IMR-90 (cell line): ENCODE measurements around the gene TEP1. TPM values are rescaled to one million over a fixed set of nuclear protein-coding genes. Genes with fewer than 3 reads are reported as not detected.

Experiments
- ATAC-seq: fragments of 200-7000 bp; cut with Tn5 transposase; 2 replicates; pipeline ENCODE4 v1.9.1; 2020; ENCODE audit warnings: low read depth, mild to moderate bottlenecking, moderate library complexity
- BruUV-seq: library from RNA; stranded (reverse); fragments of 400-500 nt; replicated peaks from 2 replicates; lab custom pipeline; 2021; lab: Mats Ljungman, UMichigan
- CTCF ChIA-PET: fragments of 300-600 bp; formaldehyde crosslinking; extraction: SDS; loops from one replicate; lab custom pipeline; 2021; ENCODE audit warnings: antibody characterized with exemption; lab: Yijun Ruan, JAX
- POLR2A ChIA-PET: fragments of 300-600 bp; sonication (Branson Sonifier 250); formaldehyde crosslinking; loops from one replicate; lab custom pipeline; 2022; ENCODE audit warnings: antibody characterized with exemption; ENCODE audit not compliant: unreplicated experiment; lab: Charles Lee
- DNase-seq: peaks from one replicate; pipeline ENCODE4 v3.0.0; 2013
- H2AFZ ChIP-seq: replicated peaks from 2 replicates; pipeline ENCODE3; 2013; ENCODE audit warnings: low read length, mild to moderate bottlenecking; ENCODE audit not compliant: poor library complexity
- H2AK5ac ChIP-seq: 2 replicates; pipeline ENCODE4 v1.6.1; 2013; ENCODE audit warnings: low read depth, low read length, inconsistent platforms
- H2AK9ac ChIP-seq: replicated peaks from 2 replicates; pipeline ENCODE3; 2013; ENCODE audit warnings: mild to moderate bottlenecking, low read depth, low read length, moderate library complexity; ENCODE audit not compliant: poor library complexity
- H2BK120ac ChIP-seq: 2 replicates; pipeline ENCODE4 v1.6.1; 2013; ENCODE audit warnings: low read depth, low read length, inconsistent platforms
- H2BK15ac ChIP-seq: 3 replicates; pipeline ENCODE4 v1.6.1; 2013; ENCODE audit warnings: low read depth, low read length, inconsistent platforms
- H2BK20ac ChIP-seq: 2 replicates; pipeline ENCODE4 v1.6.1; 2013; ENCODE audit warnings: low read depth, mild to moderate bottlenecking, inconsistent platforms, low read length, moderate library complexity
- H2BK5ac ChIP-seq: 2 replicates; pipeline ENCODE4 v1.6.1; 2013; ENCODE audit warnings: mild to moderate bottlenecking, low read depth, low read length, inconsistent platforms; ENCODE audit not compliant: poor library complexity, severe bottlenecking
- H3K14ac ChIP-seq: replicated peaks from 2 replicates; pipeline ENCODE4 v1.6.1; 2013; ENCODE audit warnings: low read depth, low read length, inconsistent platforms
- H3K18ac ChIP-seq: 2 replicates; pipeline ENCODE4 v1.6.1; 2013; ENCODE audit warnings: low read depth, low read length, control low read depth
- H3K23ac ChIP-seq: 2 replicates; pipeline ENCODE4 v1.6.1; 2013; ENCODE audit warnings: low read depth, low read length, inconsistent platforms
- H3K27ac ChIP-seq: 2 replicates; pipeline ENCODE4 v1.5.1; 2013; ENCODE audit warnings: mild to moderate bottlenecking, control low read depth, low read length; ENCODE audit not compliant: insufficient read depth
- H3K27me3 ChIP-seq: 2 replicates; pipeline ENCODE4 v1.6.1; 2013; ENCODE audit warnings: low read length; ENCODE audit not compliant: control insufficient read depth, insufficient read depth
- H3K36me3 ChIP-seq: 2 replicates; pipeline ENCODE4 v1.6.1; 2013; ENCODE audit warnings: low read length, mixed read lengths; ENCODE audit not compliant: control insufficient read depth, insufficient read depth
- H3K4ac ChIP-seq: 2 replicates; pipeline ENCODE4 v1.6.1; 2013; ENCODE audit warnings: low read depth, low read length, inconsistent platforms
- H3K4me1 ChIP-seq: 2 replicates; pipeline ENCODE4 v1.6.1; 2013; ENCODE audit warnings: low read length, mixed read lengths; ENCODE audit not compliant: control insufficient read depth, insufficient read depth
- H3K4me2 ChIP-seq: 2 replicates; pipeline ENCODE4 v1.6.1; 2013; ENCODE audit warnings: low read depth, mild to moderate bottlenecking, control low read depth, low read length, moderate library complexity
- H3K4me3 ChIP-seq: 2 replicates; pipeline ENCODE4 v1.5.1; 2013; ENCODE audit warnings: low read depth, mild to moderate bottlenecking, control low read depth, low read length, moderate library complexity; ENCODE audit not compliant: insufficient read depth
- H3K56ac ChIP-seq: 2 replicates; pipeline ENCODE4 v1.6.1; 2013; ENCODE audit warnings: low read length, inconsistent platforms; ENCODE audit not compliant: insufficient read depth; ENCODE audit errors: extremely low read depth
- H3K79me1 ChIP-seq, 2 experiments: 2 replicates each; pipeline ENCODE4 v1.6.1; 2013; ENCODE audit warnings: low read length in 2 of 2, inconsistent platforms in 1 of 2, low read depth in 1 of 2
- H3K9ac ChIP-seq: 2 replicates; pipeline ENCODE4 v1.6.1; 2013; ENCODE audit warnings: low read depth, low read length, control low read depth
- H3K9me1 ChIP-seq: 2 replicates; pipeline ENCODE4 v1.6.1; 2013; ENCODE audit warnings: low read length, inconsistent platforms; ENCODE audit not compliant: insufficient read depth
- H3K9me3 ChIP-seq: 2 replicates; pipeline ENCODE4 v1.6.1; 2013; ENCODE audit warnings: low read length; ENCODE audit not compliant: control insufficient read depth, insufficient read depth
- H4K20me1 ChIP-seq: 2 replicates; pipeline ENCODE4 v1.6.1; 2013; ENCODE audit warnings: low read length, inconsistent platforms; ENCODE audit not compliant: insufficient read depth
- H4K5ac ChIP-seq: 2 replicates; pipeline ENCODE4 v1.6.1; 2013; ENCODE audit warnings: mild to moderate bottlenecking, low read depth, low read length, control low read depth
- H4K8ac ChIP-seq, 2 experiments: 2 replicates each; pipeline ENCODE4 v1.6.1; 2013; ENCODE audit warnings: low read depth in 2 of 2, low read length in 2 of 2, control low read depth in 1 of 2, inconsistent platforms in 1 of 2
- H4K91ac ChIP-seq: 2 replicates; pipeline ENCODE4 v1.6.1; 2013; ENCODE audit warnings: low read depth, low read length, inconsistent platforms; ENCODE audit not compliant: insufficient read depth
- MAZ ChIP-seq: IDR thresholded peaks from 2 replicates; pipeline ENCODE4 v1.6.1; 2012; ENCODE audit warnings: low read depth, mild to moderate bottlenecking, low read length, improper control_type of control experiment, moderate library complexity, borderline replicate concordance
- NFE2L2 ChIP-seq: fragments of 150-350 bp; IDR thresholded peaks from 2 replicates; pipeline ENCODE4 v1.6.1; 2016; ENCODE audit warnings: low read depth, mild to moderate bottlenecking, low read length
- RCOR1 ChIP-seq: IDR thresholded peaks from 2 replicates; pipeline ENCODE4 v1.6.1; 2012; ENCODE audit warnings: mild to moderate bottlenecking, low read length, improper control_type of control experiment; ENCODE audit not compliant: insufficient replicate concordance
- WGBS, 2 experiments: methylation state at CpG; one replicate each; pipeline versions ENCODE4 v1.1.5 to v1.1.7; 2013; ENCODE audit warnings: missing lambda C conversion rate in 2 of 2; ENCODE audit not compliant: insufficient read length in 1 of 2; ENCODE audit errors: extremely low coverage in 2 of 2; 5-methylcytosine and 5-hydroxymethylcytosine counted together
- dilution Hi-C: fragments of 300-500 bp; cut with HindIII; formaldehyde crosslinking; loops from one replicate; pipeline ENCODE4 v1.14.3; 2018; ENCODE audit warnings: low sequenced_read_pairs; ENCODE audit not compliant: unreplicated experiment
- in situ Hi-C: fragments of 300-500 bp; cut with MboI; formaldehyde crosslinking; loops from 3 replicates; pipeline ENCODE4 v1.14.3; 2019; ENCODE audit warnings: low sequenced_read_pairs, inconsistent platforms, mixed read lengths
- intact Hi-C: fragments of 100-400 bp; cut with micrococcal nuclease; formaldehyde crosslinking; loops from 2 replicates; pipeline ENCODE4 v1.10.0; 2022
- polyA plus RNA-seq, 3 experiments: library from polyadenylated mRNA; depleted of rRNA; stranded (reverse); fragments of >200 nt; gene quantifications; 2 replicates each; pipeline ENCODE4 v1.2.3, GENCODE V29; 2012; ENCODE audit warnings: low replicate concordance in 1 of 3
- total RNA-seq: library from RNA; depleted of rRNA; stranded (reverse); fragments of >200 nt; gene quantifications from 2 replicates; pipeline ENCODE4 v1.2.3, GENCODE V29; 2012

TEP1 gene
- total and polyA plus RNA-seq, 2 of the 4 experiments (the other 2 are of a cell fraction) = 10.7 to 12.4 TPM

DNA sequence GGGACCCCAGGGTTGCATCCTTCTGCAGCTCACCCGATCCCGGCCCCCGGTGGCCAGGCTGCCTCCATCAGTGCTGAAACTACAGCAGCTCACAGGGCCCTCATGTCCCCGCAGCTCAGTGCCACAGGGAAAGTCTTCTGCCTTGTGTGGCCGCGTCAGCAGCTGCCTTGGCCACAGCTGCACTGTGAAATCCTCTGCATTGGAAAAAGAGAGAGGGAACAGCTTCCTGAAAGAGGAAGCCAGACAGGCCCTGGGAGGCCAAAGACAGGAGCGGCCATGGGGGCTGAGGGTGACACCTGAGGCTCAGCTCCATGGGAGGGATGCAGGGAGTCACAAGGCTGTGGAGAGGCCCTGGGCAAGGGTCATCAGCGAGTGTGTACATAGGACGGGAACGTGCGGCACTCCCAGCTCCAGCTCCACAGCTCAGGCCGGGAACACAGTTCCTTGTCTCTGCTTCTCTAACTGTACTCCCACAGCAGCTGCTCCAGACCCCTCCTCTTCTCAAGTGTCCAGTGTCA lies 37.2 kb downstream of the TEP1 start:
- Histone ChIP-seq H3K18ac (no peak overlapping the region), H2BK15ac (no peak overlapping the region), H3K56ac (no peak overlapping the region), H2BK5ac (no peak overlapping the region), H4K20me1 (no peaks in the 10 kb centered on the region), H2AK9ac (no peak overlapping the region), H2BK120ac (no peak overlapping the region), H3K14ac (no peak overlapping the region), H3K9ac (no peak overlapping the region), H3K4ac (no peak overlapping the region), H3K4me1 (no peaks in the 10 kb centered on the region), H4K8ac (no peak overlapping the region), H4K91ac (no peak overlapping the region), H3K9me1 (no peaks in the 10 kb centered on the region), H2BK20ac (no peak overlapping the region), H3K23ac (no peak overlapping the region), H3K4me2 (no peak overlapping the region), H3K4me3 (no peak overlapping the region), H3K27ac (no peak overlapping the region), H3K79me1 (no peaks in the 10 kb centered on the region), H3K27me3 (no peaks in the 10 kb centered on the region), H4K5ac (no peak overlapping the region), H2AFZ (no peak overlapping the region), H2AK5ac (no peak overlapping the region), H3K36me3 (peaks cover 77% of the 10 kb centered on the region), H3K9me3 (no peaks in the 10 kb centered on the region)
- no peak for DNase-seq
- CTCF ChIA-PET = no interaction called here
- POLR2A ChIA-PET = no interaction called here
- in situ Hi-C loops (no loop called here), dilution Hi-C loops (no loop called here), intact Hi-C loops (no loop called here)
- TF ChIP-seq RCOR1 (no peak), MAZ (no peak), NFE2L2 (no peak)
- 92% methylated on average over 4 of the region's 12 CpGs; no CpG with 5 or more reads in 1 of the 2 experiments for WGBS, 2 experiments
- no peak for ATAC-seq
- no TSS peak for BruUV-seq
